ENCODE data around the gene C4A.
"Not testable (repeated sequence)": the region's sequence is repeated elsewhere in the genome, so short reads cannot be mapped to it uniquely, and the experiment has no call there.

GRCh38 chr6:31981744-31982143 lies at the start of gene C4A:
- not testable (repeated sequence) for TF ChIP-seq CTCF, POLR2A (IDR thresholded peaks at IDR 0.05)
